GM19025 (cell line): ENCODE data around the gene CROCC.

Source experiments
- ATAC-seq: cut with Tn5 transposase; IDR thresholded peaks from one replicate; pipeline ENCODE4 v1.9.1; 2021; ENCODE audit warnings: mild to moderate bottlenecking, low read depth, moderate library complexity; ENCODE audit not compliant: unreplicated experiment

Gene CROCC

GRCh38 chr1:17004466-17005364 is 83.0 kb downstream of the CROCC start:
- no peak for ATAC-seq

- ATAC-seq = no peak
Observed at GRCh38 chr1:17005365-17005740, 83.6 kb downstream of the CROCC start.

GRCh38 chr1:17007121-17007520 is 85.4 kb downstream of the CROCC start:
- ATAC-seq = no peak

GRCh38 chr1:17008208-17008855 is 86.6 kb downstream of the CROCC start:
- ATAC-seq = no peak

- no peak for ATAC-seq
Observed at GRCh38 chr1:17009706-17010105, 88.0 kb downstream of the CROCC start.

GRCh38 chr1:17011092-17011438 is 89.3 kb downstream of the CROCC start:
- ATAC-seq = no peak

GRCh38 chr1:17011439-17012307 is 89.9 kb downstream of the CROCC start, which contains the start of gene ATP13A2:
TSS of gene ATP13A2 (minus strand) at chr1:17011928. CDS start at chr1:17011738, 190 bp downstream.
- ATAC-seq = peak; percentile 95

- ATAC-seq = no peak
Observed at GRCh38 chr1:17012775-17013490, 91.2 kb downstream of the CROCC start.

- ATAC-seq = no peak
Observed at GRCh38 chr1:17013491-17014320, 92.0 kb downstream of the CROCC start.

GRCh38 chr1:17014671-17015567 is 93.2 kb downstream of the CROCC start:
- no peak for ATAC-seq

GRCh38 chr1:17016317-17016661 is 94.6 kb downstream of the CROCC start:
- no peak for ATAC-seq

GRCh38 chr1:17017435-17017834 is 95.7 kb downstream of the CROCC start:
- no peak for ATAC-seq

- no peak for ATAC-seq
Observed at GRCh38 chr1:17018849-17019248, 97.1 kb downstream of the CROCC start.

- no peak for ATAC-seq
Observed at GRCh38 chr1:17020502-17020901, 98.8 kb downstream of the CROCC start.

- no peak for ATAC-seq
Observed at GRCh38 chr1:17021896-17022295, 100.2 kb downstream of the CROCC start.
